HCT116 (cell line): Measurements from ENCODE around the gene CEP112. TPM values are rescaled to one million over a fixed set of nuclear protein-coding genes. Genes with fewer than 3 reads are reported as not detected.

Experiments used
- ATAC-seq: fragments of 200-7000 bp; cut with Tn5 transposase; 2 replicates; pipeline ENCODE4 v1.9.1; 2020; ENCODE audit warnings: mild to moderate bottlenecking, moderate library complexity
- BruUV-seq: library from RNA; stranded (reverse); fragments of 400-500 nt; replicated peaks from 2 replicates; lab custom pipeline; 2021; lab: Mats Ljungman, UMichigan
- CTCF ChIA-PET: fragments of 300-600 bp; sonication (Branson Sonifier 250); formaldehyde crosslinking; loops from one replicate; lab custom pipeline; 2021; ENCODE audit warnings: antibody characterized with exemption; lab: Charles Lee
- POLR2A ChIA-PET: fragments of 300-600, 350-600 bp; sonication (Branson Sonifier 250); formaldehyde crosslinking; loops from one replicate; lab custom pipeline; 2021; ENCODE audit warnings: antibody characterized with exemption; lab: Charles Lee
- RAD21 ChIA-PET, 2 experiments: fragments of 300-600 bp; sonication (Branson Sonifier 250); formaldehyde crosslinking; loops; one replicate each; lab custom pipeline; 2023; ENCODE audit warnings: low total read pairs in 2 of 2; ENCODE audit not compliant: uncharacterized antibody in 2 of 2, unreplicated experiment in 2 of 2, low non-redundant PET in 1 of 2; lab: Charles Lee
- DNase-seq: peaks from one replicate; pipeline ENCODE4 v3.0.0-alpha.2; 2010; ENCODE audit warnings: low read depth, low spot score
- H2AFZ ChIP-seq: fragments of 200-600 bp; shearing (Covaris generic), sonication (generic); 2 replicates; pipeline ENCODE4 v1.6.1; 2017; ENCODE audit warnings: low read depth, mixed run types, mixed read lengths, antibody characterized with exemption, low read length; ENCODE audit not compliant: poor library complexity, severe bottlenecking
- H3K27ac ChIP-seq: 2 replicates; pipeline ENCODE4 v1.5.1; 2012; ENCODE audit warnings: low read depth, low read length
- H3K27me3 ChIP-seq: fragments of 200-600 bp; sonication (generic); 2 replicates; pipeline ENCODE4 v1.6.1; 2016; ENCODE audit warnings: mixed run types, low read length, mixed read lengths; ENCODE audit not compliant: insufficient read depth
- H3K36me3 ChIP-seq, 2 experiments: fragments of 200-500 bp in 1 of 2; fragments of 200-600 bp in 1 of 2; sonication (Bioruptor generic) in 1 of 2; sonication (generic) in 1 of 2; 2 replicates each; pipeline versions ENCODE4 v1.5.1 to v1.6.1; 2014 to 2016; ENCODE audit warnings: low read length in 2 of 2, inconsistent platforms in 1 of 2, mixed read lengths in 1 of 2, mixed run types in 1 of 2; ENCODE audit not compliant: insufficient read depth in 2 of 2, control insufficient read depth in 1 of 2
- H3K4me1 ChIP-seq, 2 experiments: fragments of 200-600 bp in 1 of 2; sonication (generic) in 1 of 2; 2 replicates each; pipeline versions ENCODE4 v1.5.1 to v1.6.1; 2012 to 2017; ENCODE audit warnings: low read length in 2 of 2, inconsistent platforms in 1 of 2, mild to moderate bottlenecking in 1 of 2, mixed read lengths in 1 of 2, mixed run types in 1 of 2, moderate library complexity in 1 of 2; ENCODE audit not compliant: insufficient read depth in 2 of 2, control insufficient read depth in 1 of 2
- H3K4me2 ChIP-seq: fragments of 200-600 bp; sonication (generic); 2 replicates; pipeline ENCODE4 v1.6.1; 2017; ENCODE audit warnings: mixed run types, low read length, mixed read lengths
- H3K4me3 ChIP-seq, 2 experiments: fragments of 200-600 bp in 1 of 2; sonication (generic) in 1 of 2; replicated peaks in 1 of 2; 2 replicates each; pipeline ENCODE4 v1.5.1; 2011 to 2016; ENCODE audit warnings: low read length in 2 of 2, control low read depth in 1 of 2, low read depth in 1 of 2, mild to moderate bottlenecking in 1 of 2, mixed read lengths in 1 of 2, mixed run types in 1 of 2
- H3K79me2 ChIP-seq: fragments of 200-600 bp; sonication (generic); 2 replicates; pipeline ENCODE4 v1.6.1; 2017; ENCODE audit warnings: mild to moderate bottlenecking, mixed run types, low read length, moderate library complexity, mixed read lengths; ENCODE audit not compliant: insufficient read depth
- H3K9ac ChIP-seq: fragments of 200-600 bp; sonication (generic); 2 replicates; pipeline ENCODE4 v1.6.1; 2016; ENCODE audit warnings: low read length, mixed read lengths
- H3K9me2 ChIP-seq: fragments of 200-600 bp; sonication (generic), shearing (Covaris generic); 2 replicates; pipeline ENCODE4 v1.6.1; 2017; ENCODE audit warnings: mixed run types, mild to moderate bottlenecking, moderate library complexity; ENCODE audit not compliant: insufficient read depth
- H3K9me3 ChIP-seq, 2 experiments: fragments of 200-500 bp in 1 of 2; fragments of 200-600 bp in 1 of 2; sonication (Bioruptor generic) in 1 of 2; sonication (generic) in 1 of 2; 2 replicates each; pipeline ENCODE4 v1.6.1; 2014 to 2017; ENCODE audit warnings: low read length in 2 of 2, mixed read lengths in 2 of 2, inconsistent platforms in 1 of 2, low read depth in 1 of 2, mild to moderate bottlenecking in 1 of 2, mixed run types in 1 of 2, moderate library complexity in 1 of 2; ENCODE audit not compliant: control insufficient read depth in 1 of 2, insufficient read depth in 1 of 2
- H4K20me1 ChIP-seq: fragments of 200-600 bp; sonication (generic), shearing (Covaris generic); 2 replicates; pipeline ENCODE4 v1.6.1; 2017; ENCODE audit warnings: mixed run types, mild to moderate bottlenecking, moderate library complexity; ENCODE audit not compliant: insufficient read depth
- CBX3 ChIP-seq: IDR thresholded peaks from 2 replicates; pipeline ENCODE4 v1.6.1; 2012; ENCODE audit warnings: low read depth
- EGR1 ChIP-seq: IDR thresholded peaks from 2 replicates; pipeline ENCODE4 v1.6.1; 2012; ENCODE audit warnings: low read depth
- JUND ChIP-seq: IDR thresholded peaks from 2 replicates; pipeline ENCODE4 v1.6.1; 2012
- SIN3A ChIP-seq: IDR thresholded peaks from 2 replicates; pipeline ENCODE4 v1.6.1; 2012; ENCODE audit warnings: low read depth
- intact Hi-C: fragments of 100-400 bp; cut with micrococcal nuclease; formaldehyde crosslinking; loops from 2 replicates; pipeline ENCODE4 v1.10.0; 2022
- total RNA-seq: library from RNA; stranded (reverse); gene quantifications from one replicate; pipeline ENCODE4 v1.2.1, GENCODE V29; 2021; ENCODE audit not compliant: unreplicated experiment
- TF ChIP-seq, protein P1 (sequence below), 3 experiments: fragments of 200-600 bp in 1 of 3; sonication (generic) in 1 of 3; IDR thresholded peaks in 2 of 3; conservative IDR thresholded peaks in 1 of 3; 2 replicates each; pipeline ENCODE4 v1.5.1; 2012 to 2017; ENCODE audit warnings: low read depth in 2 of 3, low read length in 2 of 3, antibody characterized with exemption in 1 of 3, borderline replicate concordance in 1 of 3, control low read depth in 1 of 3, mild to moderate bottlenecking in 1 of 3, mixed read lengths in 1 of 3, mixed run types in 1 of 3, moderate library complexity in 1 of 3; ENCODE audit not compliant: insufficient read depth in 1 of 3
- TF ChIP-seq, protein P2 (sequence below): IDR thresholded peaks from 2 replicates; pipeline ENCODE4 v1.6.1; 2012

CEP112 gene
- total RNA-seq, 1 experiment from 2014 or later: 10.9 TPM

DNA sequence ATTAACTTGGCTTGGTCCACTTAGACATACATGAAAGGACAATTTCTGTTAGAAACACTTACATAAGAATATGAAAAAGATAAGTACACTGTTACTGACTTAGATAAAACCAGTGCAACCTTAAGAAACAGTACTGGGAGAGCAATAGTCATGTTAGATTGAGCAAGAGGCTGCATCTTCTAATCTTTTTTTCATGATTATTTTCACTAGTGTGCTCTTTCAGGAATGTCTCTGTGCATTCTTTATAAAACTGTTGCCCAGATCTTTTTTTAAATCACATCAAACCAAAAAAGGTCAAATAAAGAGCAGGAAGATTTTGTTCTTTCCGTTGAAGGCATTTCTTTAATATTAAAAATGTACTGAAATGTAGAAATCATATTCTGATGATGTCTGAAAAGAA lies 529.7 kb downstream of the CEP112 start:
- ChIA-PET POLR2A (no interaction called here), CTCF (no interaction called here), RAD21 (no interaction called here)
- intact Hi-C loops: no loop called here
- TF ChIP-seq, protein P1, sequence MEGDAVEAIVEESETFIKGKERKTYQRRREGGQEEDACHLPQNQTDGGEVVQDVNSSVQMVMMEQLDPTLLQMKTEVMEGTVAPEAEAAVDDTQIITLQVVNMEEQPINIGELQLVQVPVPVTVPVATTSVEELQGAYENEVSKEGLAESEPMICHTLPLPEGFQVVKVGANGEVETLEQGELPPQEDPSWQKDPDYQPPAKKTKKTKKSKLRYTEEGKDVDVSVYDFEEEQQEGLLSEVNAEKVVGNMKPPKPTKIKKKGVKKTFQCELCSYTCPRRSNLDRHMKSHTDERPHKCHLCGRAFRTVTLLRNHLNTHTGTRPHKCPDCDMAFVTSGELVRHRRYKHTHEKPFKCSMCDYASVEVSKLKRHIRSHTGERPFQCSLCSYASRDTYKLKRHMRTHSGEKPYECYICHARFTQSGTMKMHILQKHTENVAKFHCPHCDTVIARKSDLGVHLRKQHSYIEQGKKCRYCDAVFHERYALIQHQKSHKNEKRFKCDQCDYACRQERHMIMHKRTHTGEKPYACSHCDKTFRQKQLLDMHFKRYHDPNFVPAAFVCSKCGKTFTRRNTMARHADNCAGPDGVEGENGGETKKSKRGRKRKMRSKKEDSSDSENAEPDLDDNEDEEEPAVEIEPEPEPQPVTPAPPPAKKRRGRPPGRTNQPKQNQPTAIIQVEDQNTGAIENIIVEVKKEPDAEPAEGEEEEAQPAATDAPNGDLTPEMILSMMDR (IDR thresholded peaks at IDR 0.05 in 2 of 3, conservative IDR thresholded peaks at IDR 0.05 in 1 of 3; ENCODE audit: borderline replicate concordance in 1 of 3, insufficient read depth in 1 of 3, low read depth in 2 of 3, low read length in 2 of 3): no peak
- TF ChIP-seq SIN3A (no peak), CBX3 (no peak), EGR1 (no peak), JUND (no peak)
- Histone ChIP-seq H3K4me2 (no peak overlapping the region), H3K4me3 (no peak overlapping the region), H3K79me2 (no peaks in the 10 kb centered on the region), H3K9me3 (no peaks in the 10 kb centered on the region), H3K36me3 (no peaks in the 10 kb centered on the region), H3K27me3 (no peaks in the 10 kb centered on the region), H4K20me1 (no peaks in the 10 kb centered on the region), H3K4me1 (peaks cover 0 to 8% of the 10 kb centered on the region in 2 experiments; a peak in 2 of 4 replicates), H2AFZ (no peak overlapping the region), H3K27ac (no peak overlapping the region), H3K9me2 (no peaks in the 10 kb centered on the region), H3K9ac (no peak overlapping the region)
- BruUV-seq: no TSS peak
- no peak for DNase-seq
- ATAC-seq: no peak

DNA sequence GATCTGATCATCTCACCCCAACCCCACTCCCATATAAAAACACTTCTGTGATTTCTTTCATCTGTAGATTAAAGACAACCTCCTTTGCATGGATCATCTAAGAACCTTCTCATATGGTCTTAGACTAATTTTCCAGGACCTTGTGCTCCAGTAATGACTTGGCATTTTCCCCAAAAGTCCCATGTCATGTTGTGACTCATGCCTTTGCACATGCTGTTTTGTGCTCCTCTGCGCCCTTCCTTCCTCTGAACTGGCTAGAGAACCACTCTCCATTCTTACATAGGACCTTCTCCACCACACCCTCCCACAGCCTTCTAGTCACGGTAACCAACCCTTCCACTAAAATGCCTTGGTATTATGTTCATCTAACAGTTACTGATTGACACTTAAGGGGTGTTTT lies 531.0 kb downstream of the CEP112 start:
- TF ChIP-seq, protein P2, sequence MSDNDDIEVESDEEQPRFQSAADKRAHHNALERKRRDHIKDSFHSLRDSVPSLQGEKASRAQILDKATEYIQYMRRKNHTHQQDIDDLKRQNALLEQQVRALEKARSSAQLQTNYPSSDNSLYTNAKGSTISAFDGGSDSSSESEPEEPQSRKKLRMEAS: 0 out of 2 replicates have a peak, but pooled peaks have one; percentile 16
- no peak for TF ChIP-seq CBX3
- TF ChIP-seq, all 23 proteins: peak for 1
- Histone ChIP-seq H3K79me2 (no peaks in the 10 kb centered on the region), H3K9ac (no peak overlapping the region), H3K4me1 (peaks cover 0 to 15% of the 10 kb centered on the region in 2 experiments; a peak in 2 of 4 replicates), H4K20me1 (no peaks in the 10 kb centered on the region), H3K4me3 (no peak overlapping the region), H2AFZ (no peak overlapping the region), H3K27ac (no peak overlapping the region), H3K9me3 (no peaks in the 10 kb centered on the region), H3K27me3 (no peaks in the 10 kb centered on the region), H3K36me3 (no peaks in the 10 kb centered on the region), H3K4me2 (peak overlapping the region; percentile 15), H3K9me2 (no peaks in the 10 kb centered on the region)
- ATAC-seq (no peak), DNase-seq (no peak)
- intact Hi-C loops: no loop called here
- ChIA-PET CTCF (no interaction called here), POLR2A (interaction anchor here (0.8 kb wide), 1 partner anchor 218 kb away, joined by 3 read pairs; no protein-coding TSS in a partner anchor), RAD21 (no interaction called here)
- no TSS peak for BruUV-seq
